Measurements from ENCODE around the gene TMEM151B. TPM values are rescaled to one million over a fixed set of nuclear protein-coding genes. Genes with fewer than 3 reads are reported as not detected.

The TMEM151B gene
- total RNA-seq, 1 donor from 2014 or later: 0.05 TPM

GRCh38 chr6:44307217-44307616, 37.0 kb downstream of the TMEM151B start:
- no peaks in the 10 kb centered on the region for H3K9me3 Mint-ChIP-seq (ENCODE audit: low read depth)
- peaks cover 7% of the 10 kb centered on the region for H3K4me1 Mint-ChIP-seq (ENCODE audit: low read depth)
- peaks cover 30% of the 10 kb centered on the region for H3K36me3 Mint-ChIP-seq (ENCODE audit: low read depth)
- no peak for TF ChIP-seq CTCF (IDR thresholded peaks at IDR 0.05)
- no peak for DNase-seq (ENCODE audit: low spot score)
- H3K4me3 Mint-ChIP-seq (ENCODE audit: unreplicated experiment): no peak overlapping the region
- H3K27me3 Mint-ChIP-seq (ENCODE audit: low read depth): no peaks in the 10 kb centered on the region
- no peak overlapping the region for H3K27ac Mint-ChIP-seq (ENCODE audit: unreplicated experiment)

GRCh38 chr6:44309092-44309491, 38.8 kb downstream of the TMEM151B start:
- TF ChIP-seq CTCF (IDR thresholded peaks at IDR 0.05): no peak
- Mint-ChIP-seq H3K9me3 (ENCODE audit: low read depth) (no peaks in the 10 kb centered on the region), H3K4me1 (ENCODE audit: low read depth) (peaks cover 16% of the 10 kb centered on the region), H3K27me3 (ENCODE audit: low read depth) (no peaks in the 10 kb centered on the region), H3K27ac (ENCODE audit: unreplicated experiment) (no peak overlapping the region), H3K36me3 (ENCODE audit: low read depth) (peaks cover 23% of the 10 kb centered on the region), H3K4me3 (ENCODE audit: unreplicated experiment) (no peak overlapping the region)
- no peak for DNase-seq (ENCODE audit: low spot score)

- no peaks in the 10 kb centered on the region for H3K27me3 Mint-ChIP-seq (ENCODE audit: low read depth)
- TF ChIP-seq CTCF (IDR thresholded peaks at IDR 0.05): no peak
- no peak overlapping the region for H3K4me3 Mint-ChIP-seq (ENCODE audit: unreplicated experiment)
- no peak overlapping the region for H3K27ac Mint-ChIP-seq (ENCODE audit: unreplicated experiment)
- no peaks in the 10 kb centered on the region for H3K9me3 Mint-ChIP-seq (ENCODE audit: low read depth)
- DNase-seq (ENCODE audit: low spot score): no peak
- peaks cover 23% of the 10 kb centered on the region for H3K36me3 Mint-ChIP-seq (ENCODE audit: low read depth)
- peaks cover 16% of the 10 kb centered on the region for H3K4me1 Mint-ChIP-seq (ENCODE audit: low read depth)
These were observed 39.4 kb downstream of the TMEM151B start for GRCh38 chr6:44309631-44310030.

- TF ChIP-seq CTCF (IDR thresholded peaks at IDR 0.05): no peak
- peaks cover 23% of the 10 kb centered on the region for H3K36me3 Mint-ChIP-seq (ENCODE audit: low read depth)
- H3K27me3 Mint-ChIP-seq (ENCODE audit: low read depth): peaks cover 2% of the 10 kb centered on the region
- H3K4me1 Mint-ChIP-seq (ENCODE audit: low read depth): peaks cover 16% of the 10 kb centered on the region
- DNase-seq (ENCODE audit: low spot score): no peak
- no peak overlapping the region for H3K27ac Mint-ChIP-seq (ENCODE audit: unreplicated experiment)
- no peaks in the 10 kb centered on the region for H3K9me3 Mint-ChIP-seq (ENCODE audit: low read depth)
- no peak overlapping the region for H3K4me3 Mint-ChIP-seq (ENCODE audit: unreplicated experiment)
These were observed 40.0 kb downstream of the TMEM151B start for GRCh38 chr6:44310241-44310640.

- H3K27ac Mint-ChIP-seq (ENCODE audit: unreplicated experiment): no peak overlapping the region
- peaks cover 16% of the 10 kb centered on the region for H3K36me3 Mint-ChIP-seq (ENCODE audit: low read depth)
- H3K4me1 Mint-ChIP-seq (ENCODE audit: low read depth): peaks cover 16% of the 10 kb centered on the region
These were observed 41.1 kb downstream of the TMEM151B start for GRCh38 chr6:44311304-44311703.

More at GRCh38 chr6:44311304-44311703, 41.1 kb downstream of the TMEM151B start:
- Mint-ChIP-seq H3K4me3 (ENCODE audit: unreplicated experiment) (no peak overlapping the region), H3K9me3 (ENCODE audit: low read depth) (no peaks in the 10 kb centered on the region), H3K27me3 (ENCODE audit: low read depth) (peaks cover 8% of the 10 kb centered on the region)
- TF ChIP-seq CTCF (IDR thresholded peaks at IDR 0.05): no peak
- no peak for DNase-seq (ENCODE audit: low spot score)

All from chondrocyte (in vitro differentiated cells).